A673 (cell line): ENCODE data around the gene FAM185A.
"Not testable (repeated sequence)": the region's sequence is repeated elsewhere in the genome, so short reads cannot be mapped to it uniquely, and the experiment has no call there.

ENCODE experiments used
- EZH2 ChIP-seq: fragments of 200-600 bp; sonication (generic); IDR thresholded peaks from 2 replicates; pipeline ENCODE4 v1.6.1; 2017; ENCODE audit warnings: borderline replicate concordance, low read depth, mild to moderate bottlenecking, mixed read lengths, antibody characterized with exemption, low read length; ENCODE audit not compliant: poor library complexity, severe bottlenecking
- TF ChIP-seq, protein P1 (sequence below): fragments of 300-800, 200-600 bp; sonication (generic); conservative IDR thresholded peaks from 2 replicates; pipeline ENCODE4 v1.5.1; 2017; ENCODE audit warnings: low read depth, mild to moderate bottlenecking, antibody characterized with exemption, low read length, moderate library complexity, mixed read lengths

DNA sequence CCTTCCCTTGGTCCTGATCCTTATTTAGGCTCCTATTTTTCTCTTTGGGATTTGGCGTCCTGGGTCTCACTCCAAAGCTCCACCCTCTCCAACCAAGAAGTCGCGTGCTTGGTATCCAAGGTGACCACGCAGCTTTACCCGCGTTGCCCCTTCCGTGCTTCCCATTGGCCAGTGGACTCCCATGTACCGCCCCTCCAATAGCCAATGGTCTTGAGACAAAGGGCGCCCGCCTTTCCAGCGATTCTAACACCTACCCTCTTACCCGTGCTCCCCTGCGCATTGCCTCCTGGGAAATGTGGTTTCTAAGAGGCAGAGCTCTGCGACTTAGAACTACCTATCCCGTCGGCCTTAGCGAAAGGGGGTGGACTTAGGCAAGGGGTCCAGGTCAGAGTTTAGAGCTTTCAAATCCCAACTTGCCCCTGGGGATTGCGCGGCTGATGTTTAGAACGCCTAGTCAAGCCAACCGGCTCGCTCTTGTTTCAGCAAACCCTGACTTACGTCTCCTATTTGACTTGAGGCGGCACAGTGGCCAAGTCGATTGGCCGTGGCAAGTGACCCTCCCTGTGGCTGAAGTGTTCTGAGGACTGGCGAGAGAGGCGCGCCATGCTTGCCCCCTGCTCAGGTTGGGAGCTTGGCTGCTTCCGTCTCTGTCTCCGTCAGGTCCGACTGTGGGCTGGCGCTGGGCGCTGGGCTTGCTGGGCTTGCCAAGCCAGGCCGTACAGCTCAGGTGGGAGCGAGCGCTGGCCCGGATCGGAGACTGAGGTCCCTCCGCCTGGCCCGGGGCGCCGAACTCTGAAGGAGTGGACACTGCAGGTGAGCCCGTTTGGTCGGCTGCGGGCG is at the start of gene FAM185A:
- TF ChIP-seq, protein P1, sequence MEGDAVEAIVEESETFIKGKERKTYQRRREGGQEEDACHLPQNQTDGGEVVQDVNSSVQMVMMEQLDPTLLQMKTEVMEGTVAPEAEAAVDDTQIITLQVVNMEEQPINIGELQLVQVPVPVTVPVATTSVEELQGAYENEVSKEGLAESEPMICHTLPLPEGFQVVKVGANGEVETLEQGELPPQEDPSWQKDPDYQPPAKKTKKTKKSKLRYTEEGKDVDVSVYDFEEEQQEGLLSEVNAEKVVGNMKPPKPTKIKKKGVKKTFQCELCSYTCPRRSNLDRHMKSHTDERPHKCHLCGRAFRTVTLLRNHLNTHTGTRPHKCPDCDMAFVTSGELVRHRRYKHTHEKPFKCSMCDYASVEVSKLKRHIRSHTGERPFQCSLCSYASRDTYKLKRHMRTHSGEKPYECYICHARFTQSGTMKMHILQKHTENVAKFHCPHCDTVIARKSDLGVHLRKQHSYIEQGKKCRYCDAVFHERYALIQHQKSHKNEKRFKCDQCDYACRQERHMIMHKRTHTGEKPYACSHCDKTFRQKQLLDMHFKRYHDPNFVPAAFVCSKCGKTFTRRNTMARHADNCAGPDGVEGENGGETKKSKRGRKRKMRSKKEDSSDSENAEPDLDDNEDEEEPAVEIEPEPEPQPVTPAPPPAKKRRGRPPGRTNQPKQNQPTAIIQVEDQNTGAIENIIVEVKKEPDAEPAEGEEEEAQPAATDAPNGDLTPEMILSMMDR = not testable (repeated sequence)
- TF ChIP-seq EZH2 = not testable (repeated sequence)
